Activated gamma-delta T cell treated with Interleukin-2 at 50 U/mL for 16 hours (primary cell): Measurements from ENCODE around the gene GGT7.
"Not testable (repeated sequence)": the region's sequence is repeated elsewhere in the genome, so short reads cannot be mapped to it uniquely, and the experiment has no call there.

Experiments
- DNase-seq: peaks from one replicate; pipeline ENCODE4 v3.0.0-alpha.2; 2020

GGT7 gene

DNA sequence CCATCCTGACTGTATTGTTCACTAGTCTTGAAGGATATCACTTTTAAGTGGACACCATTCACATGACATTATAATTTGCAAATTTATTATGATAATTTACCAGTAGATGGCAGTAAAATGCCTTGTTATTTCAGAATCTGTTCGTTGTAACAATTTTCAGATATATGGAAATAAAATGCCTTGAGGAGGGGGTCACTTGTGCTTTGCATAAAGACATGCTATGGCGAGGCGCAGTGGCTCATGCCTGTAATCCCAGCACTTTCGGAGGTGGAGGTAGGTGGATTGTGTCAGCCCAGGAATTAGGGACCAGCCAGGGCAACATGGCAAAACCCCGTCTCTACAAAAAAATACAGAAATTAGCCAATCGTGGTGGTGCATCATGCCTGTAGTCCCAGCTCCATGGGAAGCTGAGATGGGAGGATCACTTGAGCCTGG is 38.2 kb downstream of the GGT7 start:
- no peak for DNase-seq

- no peak for DNase-seq
Measured at GRCh38 chr20:34831936-34832335, 40.7 kb downstream of the GGT7 start.

DNA sequence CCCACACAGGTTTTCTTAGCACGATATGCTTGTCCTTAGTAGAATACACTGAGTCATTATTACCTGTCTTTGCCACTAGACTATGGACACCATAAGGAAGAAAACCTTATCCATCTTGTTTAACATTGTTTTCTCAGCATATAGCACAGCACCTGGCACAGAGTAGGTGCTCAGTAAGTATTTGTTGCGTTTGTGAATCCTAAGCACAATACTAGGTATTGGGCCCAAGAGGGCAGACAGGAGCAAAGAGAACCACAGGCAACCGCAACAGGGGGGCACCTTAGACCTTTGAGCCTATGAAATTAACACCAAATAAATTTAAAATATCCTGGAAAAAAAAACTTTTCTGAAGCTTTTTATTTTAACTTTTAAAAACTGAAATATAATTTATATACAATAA is 43.5 kb downstream of the GGT7 start:
- no peak for DNase-seq

- DNase-seq = peak; percentile 81
Measured at GRCh38 chr20:34825530-34826362, 46.9 kb downstream of the GGT7 start, which contains the start of gene NCOA6. Gene NCOA6 (minus strand): TSS chr20:34825651. CDS start chr20:34782355, 43,296 bp downstream.

DNA sequence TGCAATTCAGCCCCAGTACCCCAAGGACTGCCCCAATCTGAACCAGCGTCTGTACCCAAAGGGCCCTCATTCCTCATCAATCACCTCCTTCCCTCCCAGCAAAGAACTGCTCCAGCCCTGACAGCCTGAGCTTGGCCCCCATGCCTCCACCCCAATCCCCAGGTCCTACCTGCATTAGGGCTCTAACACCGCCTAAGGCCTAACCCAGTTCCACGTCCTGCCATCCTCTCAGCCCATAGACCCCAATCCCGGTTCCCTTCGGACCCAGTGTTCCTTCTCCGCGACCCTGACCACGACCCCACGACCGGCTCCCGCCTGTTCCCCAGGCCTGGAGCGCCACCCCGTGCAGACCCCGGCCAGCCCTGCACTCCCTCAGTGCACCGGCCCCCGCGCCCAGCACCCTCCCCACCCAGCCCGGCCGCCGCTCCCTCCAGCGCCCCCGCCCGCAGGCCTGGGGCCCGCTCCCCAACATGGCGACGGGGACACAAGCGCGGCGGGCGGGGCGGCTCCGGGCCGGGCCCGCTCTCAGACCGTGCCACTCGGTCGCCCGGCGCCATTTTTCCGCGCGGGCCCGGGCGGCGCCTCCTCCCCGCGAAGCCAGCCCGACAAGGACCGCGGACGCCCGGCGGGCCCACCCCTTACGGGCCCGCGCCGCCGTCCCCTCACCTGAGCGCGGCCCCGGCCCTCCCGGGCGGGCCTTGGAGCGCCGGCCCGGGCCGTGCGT is 47.7 kb downstream of the GGT7 start:
- DNase-seq = peak; percentile 64

GRCh38 chr20:34824452-34824805 is 48.2 kb downstream of the GGT7 start:
- peak; percentile 64 for DNase-seq

GRCh38 chr20:34824026-34824425 is 48.6 kb downstream of the GGT7 start:
- DNase-seq = no peak

GRCh38 chr20:34820805-34821578 is 51.7 kb downstream of the GGT7 start:
- no peak for DNase-seq

DNA sequence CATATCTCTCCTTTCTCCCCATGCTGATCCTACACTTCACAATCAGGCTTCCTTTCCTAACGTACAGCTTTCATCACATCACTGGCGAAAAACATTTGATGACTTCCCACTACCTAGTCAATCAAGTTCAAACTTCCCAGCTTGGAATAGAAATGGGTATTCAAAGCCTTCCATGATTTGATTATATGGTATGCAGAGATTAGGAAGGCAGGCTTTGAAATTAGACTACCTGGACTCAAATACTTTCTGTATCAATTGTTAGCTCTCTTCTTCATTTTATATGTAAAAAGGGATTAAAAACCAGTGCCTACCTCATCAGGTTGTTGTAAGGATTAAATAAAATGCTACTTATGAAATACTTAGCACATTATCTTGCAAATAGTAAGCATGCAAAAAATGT is 54.9 kb downstream of the GGT7 start:
- DNase-seq = no peak

DNA sequence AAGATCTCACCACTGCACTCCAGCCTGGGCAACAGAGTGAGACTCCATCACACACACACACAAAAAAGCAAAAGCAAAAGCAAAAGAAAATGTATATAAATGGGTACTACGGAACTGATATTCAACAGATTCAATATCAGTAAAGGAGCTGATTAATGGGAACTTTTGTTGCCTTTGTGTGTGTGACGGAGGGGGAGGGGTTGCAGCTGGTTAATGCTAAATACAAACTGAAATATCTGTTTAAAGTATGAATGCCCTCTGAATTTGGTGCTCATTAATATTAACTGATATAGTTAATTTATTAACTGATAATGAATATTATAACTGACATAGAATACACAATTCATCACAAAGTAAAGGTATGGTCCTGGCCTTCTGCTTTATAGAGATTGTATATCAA is 55.6 kb downstream of the GGT7 start:
- DNase-seq = no peak

DNA sequence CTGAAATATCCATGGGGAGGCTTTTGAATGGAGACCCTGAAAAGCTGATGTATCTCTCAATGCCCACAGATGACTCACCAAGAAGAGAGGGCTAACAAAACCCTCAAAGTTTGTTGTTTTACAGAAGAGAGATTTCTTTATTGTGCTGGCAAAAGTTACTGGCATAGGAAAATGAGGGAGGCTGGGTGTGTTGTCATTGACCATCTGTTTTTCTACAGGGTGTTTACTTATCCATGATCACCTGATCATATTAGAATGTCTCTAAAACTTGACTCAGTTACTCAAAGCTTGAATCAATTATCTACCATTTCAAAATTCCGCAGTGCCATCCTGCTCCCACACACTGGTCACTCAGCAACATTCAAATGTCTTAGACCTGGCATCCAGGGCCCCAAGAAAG is 57.0 kb downstream of the GGT7 start:
- DNase-seq = no peak

DNA sequence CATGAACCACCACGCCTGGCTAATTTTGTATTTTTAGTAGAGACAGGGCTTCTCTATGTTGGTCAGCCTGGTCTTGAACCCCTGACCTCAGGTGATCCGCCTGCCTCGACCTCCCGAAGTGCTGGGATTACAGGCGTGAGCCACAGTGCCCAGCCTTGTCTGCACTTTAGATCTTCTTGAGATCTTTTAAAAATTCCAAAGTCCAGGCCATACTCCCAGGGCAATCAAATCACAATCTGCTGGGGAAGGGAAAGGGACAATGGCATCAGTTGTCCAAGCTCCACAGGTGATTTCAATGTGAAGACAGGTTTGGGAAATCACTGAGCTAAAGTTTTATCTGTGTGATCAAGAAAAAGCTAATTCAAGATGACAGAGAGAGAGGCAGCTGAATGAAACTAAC is 64.1 kb downstream of the GGT7 start:
- no peak for DNase-seq

DNA sequence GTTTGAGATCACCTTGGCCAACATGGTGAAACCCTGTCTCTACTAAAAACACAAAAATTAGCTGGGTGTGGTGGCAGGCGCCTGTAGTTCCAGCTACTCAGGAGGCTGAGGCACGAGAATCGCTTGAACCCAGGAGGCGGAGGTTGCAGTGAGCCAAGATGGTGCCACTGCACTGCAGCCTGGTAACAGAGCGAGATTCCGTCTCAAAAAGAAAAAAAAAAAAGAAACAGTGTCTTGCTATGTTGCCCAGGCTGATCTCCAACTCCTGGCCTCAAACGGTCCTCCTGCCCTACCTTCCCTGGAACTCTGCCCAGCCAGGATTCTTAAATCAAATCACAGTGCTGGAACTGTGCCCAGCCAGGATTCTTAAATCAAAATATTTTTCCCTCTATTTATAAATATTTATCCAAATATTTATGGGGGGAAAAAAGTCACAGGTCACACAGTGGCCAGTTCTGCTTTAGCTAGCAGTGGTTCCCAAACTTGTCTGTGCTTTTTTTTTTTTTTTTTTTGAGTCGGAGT is 64.7 kb downstream of the GGT7 start:
- not testable (repeated sequence) for DNase-seq

GRCh38 chr20:34806255-34806654 is 66.4 kb downstream of the GGT7 start:
- DNase-seq = no peak

DNA sequence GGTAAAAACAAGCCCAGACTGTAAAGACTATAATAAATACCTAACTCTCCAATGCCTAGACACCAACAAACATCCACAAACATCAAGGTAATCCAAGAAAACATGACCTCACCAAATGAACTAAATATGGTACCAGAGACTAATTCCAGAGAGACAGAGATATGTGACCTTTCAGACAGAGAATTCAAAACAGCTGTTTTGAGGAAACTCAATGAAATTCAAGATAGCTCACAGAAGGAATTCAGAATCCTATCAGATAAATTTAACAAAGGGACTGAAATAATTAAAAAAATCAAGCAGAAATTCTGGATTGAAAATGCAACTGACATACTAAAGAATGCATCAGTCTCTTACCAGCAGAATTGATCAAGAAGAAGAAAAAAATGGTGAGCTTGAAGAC is 73.8 kb downstream of the GGT7 start:
- no peak for DNase-seq

DNA sequence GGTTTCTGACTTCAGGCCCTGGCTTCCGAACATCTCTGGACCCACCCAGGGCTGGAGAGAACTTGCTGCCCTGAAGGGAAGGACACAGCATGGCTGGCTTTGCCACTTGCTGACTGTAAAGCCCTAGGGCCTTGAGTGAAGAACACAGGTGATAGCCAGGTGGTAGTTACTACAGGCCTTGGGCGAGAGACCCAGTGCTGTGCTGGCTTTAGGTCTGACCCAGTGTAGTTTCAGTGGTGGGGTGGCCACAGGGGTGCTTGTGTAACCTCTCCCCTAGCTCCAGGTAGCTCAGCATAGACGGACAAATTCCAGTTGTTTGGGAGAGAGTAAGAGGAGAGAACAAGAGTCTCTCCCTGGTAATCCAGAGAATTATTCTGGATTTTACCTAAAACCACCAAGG is 74.3 kb downstream of the GGT7 start:
- no peak for DNase-seq

GRCh38 chr20:34797012-34797995 is 75.4 kb downstream of the GGT7 start:
- DNase-seq = no peak
